ENCODE data around the gene LUZP2.

LUZP2 gene

DNA sequence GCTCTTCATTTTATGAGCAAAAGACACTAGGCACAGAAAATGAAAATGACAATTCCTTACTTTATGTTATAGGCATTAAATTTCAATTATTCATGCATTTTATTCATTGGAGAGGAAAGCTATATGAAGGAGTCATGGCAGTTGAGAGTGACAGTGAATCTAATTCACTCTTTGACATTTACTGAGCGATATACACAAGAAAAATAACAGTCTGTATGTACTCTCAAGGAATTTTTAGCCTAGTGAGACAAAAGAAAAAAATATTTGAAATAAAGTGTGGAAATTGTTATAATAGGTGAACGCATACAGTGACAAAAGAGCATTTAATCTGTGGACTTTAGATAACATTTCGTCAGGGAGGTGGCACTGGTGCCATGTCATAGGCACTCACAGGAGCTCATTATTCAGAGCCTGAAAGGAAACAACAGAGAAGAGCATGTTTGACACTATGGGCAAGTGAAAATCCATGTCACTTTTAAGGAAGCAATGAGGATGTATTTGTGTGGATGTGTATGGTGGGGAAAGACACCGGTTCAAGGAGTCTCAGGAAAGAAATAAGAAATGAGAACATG is 323.1 kb downstream of the LUZP2 start:
- 0 out of 2 replicates have a peak, but pooled peaks cover 4% of the 10 kb centered on the region for H3K4me1 ChIP-seq (ENCODE audit: control insufficient read depth, insufficient read depth, low read length)
- no peaks in the 10 kb centered on the region for H3K27me3 ChIP-seq (ENCODE audit: control insufficient read depth, insufficient read depth, low read length)
- H3K9ac ChIP-seq (ENCODE audit: low read depth, low read length) = no peak overlapping the region
- H3K4me3 ChIP-seq (ENCODE audit: low read depth, low read length) = no peak overlapping the region
- no peaks in the 10 kb centered on the region for H3K36me3 ChIP-seq (ENCODE audit: control insufficient read depth, insufficient read depth, low read length)
- no peak overlapping the region for H3K27ac ChIP-seq (ENCODE audit: low read depth, low read length)
- H3K9me3 ChIP-seq (ENCODE audit: control insufficient read depth, insufficient read depth, low read length) = no peaks in the 10 kb centered on the region

DNA sequence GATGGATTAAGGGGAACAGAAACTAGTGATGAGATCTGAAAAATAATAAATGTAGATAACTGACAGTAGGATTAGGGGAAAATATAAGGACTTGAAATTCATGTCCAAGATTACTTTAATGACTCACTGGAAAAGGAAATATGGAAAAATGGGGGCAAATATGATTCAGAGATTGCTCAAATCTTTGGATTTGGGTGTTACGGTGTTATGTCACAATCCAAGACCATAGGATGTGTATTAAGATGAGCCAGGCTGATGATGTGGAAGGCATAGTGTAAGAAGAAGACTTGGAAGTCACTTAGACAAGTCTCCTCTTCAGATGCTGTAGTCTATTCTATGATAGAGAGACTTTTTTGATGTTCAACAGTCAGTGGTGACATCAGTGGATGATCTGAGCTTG is 323.7 kb downstream of the LUZP2 start:
- H3K4me1 ChIP-seq (ENCODE audit: control insufficient read depth, insufficient read depth, low read length) = 0 out of 2 replicates have a peak, but pooled peaks cover 4% of the 10 kb centered on the region
- no peak overlapping the region for H3K9ac ChIP-seq (ENCODE audit: low read depth, low read length)
- H3K4me3 ChIP-seq (ENCODE audit: low read depth, low read length) = no peak overlapping the region
- H3K36me3 ChIP-seq (ENCODE audit: control insufficient read depth, insufficient read depth, low read length) = no peaks in the 10 kb centered on the region
- H3K27me3 ChIP-seq (ENCODE audit: control insufficient read depth, insufficient read depth, low read length) = no peaks in the 10 kb centered on the region
- no peak overlapping the region for H3K27ac ChIP-seq (ENCODE audit: low read depth, low read length)
- no peaks in the 10 kb centered on the region for H3K9me3 ChIP-seq (ENCODE audit: control insufficient read depth, insufficient read depth, low read length)

DNA sequence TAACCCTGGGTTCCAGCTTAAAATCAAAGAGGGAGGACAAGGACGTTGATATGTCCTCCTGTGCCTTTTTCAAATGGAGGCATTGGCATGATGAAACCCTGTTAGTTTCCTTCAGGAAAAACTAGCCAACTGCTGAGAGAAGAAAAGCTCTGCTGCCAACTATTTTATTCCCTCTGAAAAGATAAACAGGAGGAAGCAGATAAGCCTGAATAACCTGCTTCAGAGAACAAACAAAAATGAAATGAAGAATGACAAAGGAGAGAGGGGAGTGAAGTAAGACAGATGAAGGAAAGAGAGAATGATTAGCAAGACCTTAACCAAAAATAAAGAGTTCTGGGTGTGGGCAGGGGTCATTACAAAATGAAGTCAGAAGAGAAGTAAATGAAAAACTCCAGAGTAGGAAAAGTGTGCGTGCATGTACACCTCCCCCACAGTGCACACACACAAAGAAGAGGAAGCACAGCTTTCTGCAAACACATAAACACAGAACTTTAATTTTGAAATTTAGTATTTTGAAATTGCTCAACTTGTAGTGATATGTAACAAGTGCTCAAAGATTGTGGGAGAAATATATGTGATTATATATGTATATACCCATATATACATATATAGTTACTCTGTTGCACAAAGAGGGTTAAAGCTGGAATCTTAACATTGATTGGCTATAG is 332.2 kb downstream of the LUZP2 start:
- peaks cover 19% of the 10 kb centered on the region for H3K4me1 ChIP-seq (ENCODE audit: control insufficient read depth, insufficient read depth, low read length)
- H3K27ac ChIP-seq (ENCODE audit: low read depth, low read length) = peak overlapping the region; percentile 56
- H3K27me3 ChIP-seq (ENCODE audit: control insufficient read depth, insufficient read depth, low read length) = no peaks in the 10 kb centered on the region
- H3K9ac ChIP-seq (ENCODE audit: low read depth, low read length) = no peak overlapping the region; the same call in 1 of the 2 replicates
- no peaks in the 10 kb centered on the region for H3K36me3 ChIP-seq (ENCODE audit: control insufficient read depth, insufficient read depth, low read length)
- H3K4me3 ChIP-seq (ENCODE audit: low read depth, low read length) = no peak overlapping the region
- no peaks in the 10 kb centered on the region for H3K9me3 ChIP-seq (ENCODE audit: control insufficient read depth, insufficient read depth, low read length)

DNA sequence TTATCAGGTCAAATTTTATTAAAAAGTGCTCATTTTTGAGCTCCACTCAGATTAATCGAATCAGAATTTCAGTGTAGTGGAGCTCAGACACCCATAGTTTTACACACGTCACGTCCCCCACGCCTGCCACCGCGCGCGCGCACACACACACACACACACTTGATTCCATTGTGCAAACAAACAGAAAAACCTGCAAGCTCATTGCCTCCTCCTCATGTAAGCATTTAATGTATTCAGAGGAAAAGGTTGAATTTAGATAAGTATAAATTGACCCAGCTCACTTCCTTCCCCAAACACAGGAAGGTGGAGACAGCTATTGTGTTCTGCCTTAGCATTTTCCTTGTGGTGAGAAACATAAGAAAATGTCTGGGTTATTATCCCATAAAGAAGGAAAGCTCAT is 336.7 kb downstream of the LUZP2 start:
- H3K9ac ChIP-seq (ENCODE audit: low read depth, low read length) = no peak overlapping the region
- no peaks in the 10 kb centered on the region for H3K27me3 ChIP-seq (ENCODE audit: control insufficient read depth, insufficient read depth, low read length)
- H3K9me3 ChIP-seq (ENCODE audit: control insufficient read depth, insufficient read depth, low read length) = no peaks in the 10 kb centered on the region
- no peaks in the 10 kb centered on the region for H3K36me3 ChIP-seq (ENCODE audit: control insufficient read depth, insufficient read depth, low read length)
- no peak overlapping the region for H3K4me3 ChIP-seq (ENCODE audit: low read depth, low read length)
- no peak overlapping the region for H3K27ac ChIP-seq (ENCODE audit: low read depth, low read length)
- H3K4me1 ChIP-seq (ENCODE audit: control insufficient read depth, insufficient read depth, low read length) = peaks cover 11% of the 10 kb centered on the region

DNA sequence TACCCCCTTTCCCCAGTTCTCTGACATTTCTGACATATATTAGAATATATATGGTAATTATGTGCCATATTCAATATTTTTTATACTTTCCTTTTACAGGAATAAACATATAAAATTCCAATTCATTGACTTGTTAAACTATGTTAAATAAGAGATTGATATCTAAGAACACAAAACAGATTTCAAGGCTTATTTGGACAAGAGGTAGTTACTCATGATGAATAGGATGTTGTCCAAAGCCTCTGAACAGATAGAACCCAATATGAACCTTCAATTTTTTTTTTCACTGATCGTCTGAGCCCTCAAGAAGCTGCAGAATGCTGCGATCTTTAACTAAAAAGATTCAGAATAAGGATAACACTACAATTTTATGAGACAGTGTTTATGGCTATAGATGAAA is 340.3 kb downstream of the LUZP2 start:
- H3K4me3 ChIP-seq (ENCODE audit: low read depth, low read length) = no peak overlapping the region
- H3K9me3 ChIP-seq (ENCODE audit: control insufficient read depth, insufficient read depth, low read length) = no peaks in the 10 kb centered on the region
- no peak overlapping the region for H3K9ac ChIP-seq (ENCODE audit: low read depth, low read length)
- no peak overlapping the region for H3K27ac ChIP-seq (ENCODE audit: low read depth, low read length)
- H3K4me1 ChIP-seq (ENCODE audit: control insufficient read depth, insufficient read depth, low read length) = no peaks in the 10 kb centered on the region
- H3K36me3 ChIP-seq (ENCODE audit: control insufficient read depth, insufficient read depth, low read length) = no peaks in the 10 kb centered on the region
- H3K27me3 ChIP-seq (ENCODE audit: control insufficient read depth, insufficient read depth, low read length) = no peaks in the 10 kb centered on the region

DNA sequence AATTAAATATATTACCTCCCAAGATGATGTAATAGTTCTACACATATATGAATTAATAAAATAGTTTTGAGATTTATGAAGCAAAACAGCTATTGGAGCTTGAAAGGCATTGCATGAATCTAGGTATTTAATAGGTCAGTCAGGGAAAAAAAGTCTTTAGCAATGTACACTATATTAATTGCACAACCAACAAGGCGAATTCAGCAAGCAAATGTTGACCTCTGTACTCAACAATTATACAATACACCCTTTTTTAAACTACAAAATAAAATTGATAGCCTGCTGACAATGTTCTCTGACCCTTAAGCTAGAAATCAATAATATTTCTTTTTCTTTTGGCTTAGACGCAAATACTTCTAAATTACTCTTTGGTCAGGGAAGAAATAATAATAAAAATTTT is 345.5 kb downstream of the LUZP2 start:
- Histone ChIP-seq H3K36me3 (ENCODE audit: control insufficient read depth, insufficient read depth, low read length) (no peaks in the 10 kb centered on the region), H3K9me3 (ENCODE audit: control insufficient read depth, insufficient read depth, low read length) (no peaks in the 10 kb centered on the region), H3K9ac (ENCODE audit: low read depth, low read length) (no peak overlapping the region), H3K27ac (ENCODE audit: low read depth, low read length) (no peak overlapping the region), H3K4me1 (ENCODE audit: control insufficient read depth, insufficient read depth, low read length) (no peaks in the 10 kb centered on the region), H3K4me3 (ENCODE audit: low read depth, low read length) (no peak overlapping the region), H3K27me3 (ENCODE audit: control insufficient read depth, insufficient read depth, low read length) (no peaks in the 10 kb centered on the region)

DNA sequence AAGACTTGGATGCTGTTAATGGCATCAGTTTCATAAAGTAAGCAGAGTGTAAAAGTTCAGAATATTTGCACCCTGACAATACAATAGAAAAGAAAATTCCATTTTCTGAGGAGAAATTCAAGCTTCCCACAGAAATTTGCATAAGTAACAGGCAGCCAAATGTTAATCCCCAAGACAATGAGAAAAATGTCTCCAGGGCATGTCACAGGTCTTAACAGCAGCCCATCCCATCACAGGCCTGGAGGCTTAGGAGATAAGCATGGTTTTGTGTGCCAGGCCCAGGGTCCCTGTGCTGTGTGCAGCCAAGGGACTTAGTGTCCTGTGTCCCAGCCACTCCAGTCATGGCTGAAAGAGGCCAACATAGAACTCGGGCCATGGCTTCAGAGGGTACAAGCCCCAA is 347.6 kb downstream of the LUZP2 start:
- Histone ChIP-seq H3K9ac (ENCODE audit: low read depth, low read length) (no peak overlapping the region), H3K27me3 (ENCODE audit: control insufficient read depth, insufficient read depth, low read length) (no peaks in the 10 kb centered on the region), H3K9me3 (ENCODE audit: control insufficient read depth, insufficient read depth, low read length) (no peaks in the 10 kb centered on the region), H3K4me3 (ENCODE audit: low read depth, low read length) (no peak overlapping the region), H3K4me1 (ENCODE audit: control insufficient read depth, insufficient read depth, low read length) (no peaks in the 10 kb centered on the region), H3K36me3 (ENCODE audit: control insufficient read depth, insufficient read depth, low read length) (no peaks in the 10 kb centered on the region), H3K27ac (ENCODE audit: low read depth, low read length) (no peak overlapping the region)

DNA sequence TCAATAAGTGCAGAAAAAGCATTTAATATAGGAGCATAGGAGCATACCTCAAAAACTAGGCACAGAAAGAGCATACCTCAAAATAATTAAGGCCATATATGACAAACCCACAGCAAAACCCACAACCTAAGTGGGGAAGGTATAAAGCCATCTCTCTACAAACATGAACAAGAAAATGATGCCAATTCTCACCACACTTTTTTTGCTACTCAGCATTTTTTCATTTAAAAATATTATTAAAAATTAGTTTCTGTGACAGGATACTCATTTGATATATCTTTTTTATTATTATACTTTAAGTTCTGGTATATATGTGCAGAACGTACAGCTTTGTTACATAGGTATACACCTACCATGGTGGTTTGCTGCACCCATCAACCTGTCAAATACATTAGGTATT is 352.0 kb downstream of the LUZP2 start:
- no peaks in the 10 kb centered on the region for H3K4me1 ChIP-seq (ENCODE audit: control insufficient read depth, insufficient read depth, low read length)
- H3K9me3 ChIP-seq (ENCODE audit: control insufficient read depth, insufficient read depth, low read length) = no peaks in the 10 kb centered on the region
- H3K36me3 ChIP-seq (ENCODE audit: control insufficient read depth, insufficient read depth, low read length) = no peaks in the 10 kb centered on the region
- H3K4me3 ChIP-seq (ENCODE audit: low read depth, low read length) = no peak overlapping the region
- H3K9ac ChIP-seq (ENCODE audit: low read depth, low read length) = no peak overlapping the region
- H3K27me3 ChIP-seq (ENCODE audit: control insufficient read depth, insufficient read depth, low read length) = no peaks in the 10 kb centered on the region
- no peak overlapping the region for H3K27ac ChIP-seq (ENCODE audit: low read depth, low read length)

DNA sequence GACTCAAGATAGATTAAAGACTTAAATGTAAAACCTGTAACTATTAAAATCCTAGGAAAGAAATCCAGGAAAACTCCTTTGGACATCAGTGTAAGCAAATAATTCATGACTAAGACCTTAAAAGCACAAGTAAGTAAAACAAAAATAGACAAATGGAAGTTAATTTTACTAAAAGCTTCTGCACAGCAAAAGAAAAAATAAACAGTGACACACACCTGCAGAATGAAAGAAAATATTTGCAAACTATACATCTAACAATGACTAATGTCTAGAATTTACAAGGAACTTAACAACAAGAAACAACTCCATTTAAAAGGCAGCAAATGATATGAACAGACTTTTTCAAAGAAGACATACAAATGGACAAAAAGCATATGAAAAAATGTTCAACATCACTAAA is 359.1 kb downstream of the LUZP2 start:
- Histone ChIP-seq H3K4me3 (ENCODE audit: low read depth, low read length) (no peak overlapping the region), H3K9ac (ENCODE audit: low read depth, low read length) (no peak overlapping the region), H3K36me3 (ENCODE audit: control insufficient read depth, insufficient read depth, low read length) (no peaks in the 10 kb centered on the region), H3K27ac (ENCODE audit: low read depth, low read length) (no peak overlapping the region), H3K9me3 (ENCODE audit: control insufficient read depth, insufficient read depth, low read length) (peaks cover 1% of the 10 kb centered on the region), H3K27me3 (ENCODE audit: control insufficient read depth, insufficient read depth, low read length) (no peaks in the 10 kb centered on the region), H3K4me1 (ENCODE audit: control insufficient read depth, insufficient read depth, low read length) (no peaks in the 10 kb centered on the region)

DNA sequence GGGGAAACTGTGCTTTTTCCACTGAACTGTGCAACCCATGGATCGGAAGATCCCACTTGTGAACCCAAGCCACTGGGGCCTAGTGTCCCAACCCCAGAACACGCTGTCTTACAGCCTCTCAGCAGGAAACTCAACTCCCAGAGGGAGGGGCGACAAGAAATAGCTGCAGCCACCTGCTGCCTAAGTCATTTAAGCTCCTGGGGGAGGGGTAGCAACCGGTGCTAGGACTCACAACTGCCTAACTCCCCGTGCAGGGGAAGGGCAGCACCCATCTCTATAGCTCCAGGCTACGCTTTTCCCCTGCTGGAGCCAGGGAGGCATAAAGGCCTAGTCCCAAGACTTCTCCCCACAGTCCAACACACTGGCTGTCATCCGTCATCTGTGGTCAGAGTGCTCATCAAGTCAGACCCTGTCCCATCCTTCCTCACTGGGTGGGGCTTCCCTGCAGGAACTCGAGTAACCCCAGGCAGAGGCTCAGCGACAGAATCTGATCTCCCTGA is 363.0 kb downstream of the LUZP2 start:
- Histone ChIP-seq H3K4me3 (ENCODE audit: low read depth, low read length) (no peak overlapping the region), H3K27ac (ENCODE audit: low read depth, low read length) (no peak overlapping the region), H3K4me1 (ENCODE audit: control insufficient read depth, insufficient read depth, low read length) (no peaks in the 10 kb centered on the region), H3K36me3 (ENCODE audit: control insufficient read depth, insufficient read depth, low read length) (no peaks in the 10 kb centered on the region), H3K9ac (ENCODE audit: low read depth, low read length) (no peak overlapping the region), H3K9me3 (ENCODE audit: control insufficient read depth, insufficient read depth, low read length) (peaks cover 18% of the 10 kb centered on the region), H3K27me3 (ENCODE audit: control insufficient read depth, insufficient read depth, low read length) (no peaks in the 10 kb centered on the region)

DNA sequence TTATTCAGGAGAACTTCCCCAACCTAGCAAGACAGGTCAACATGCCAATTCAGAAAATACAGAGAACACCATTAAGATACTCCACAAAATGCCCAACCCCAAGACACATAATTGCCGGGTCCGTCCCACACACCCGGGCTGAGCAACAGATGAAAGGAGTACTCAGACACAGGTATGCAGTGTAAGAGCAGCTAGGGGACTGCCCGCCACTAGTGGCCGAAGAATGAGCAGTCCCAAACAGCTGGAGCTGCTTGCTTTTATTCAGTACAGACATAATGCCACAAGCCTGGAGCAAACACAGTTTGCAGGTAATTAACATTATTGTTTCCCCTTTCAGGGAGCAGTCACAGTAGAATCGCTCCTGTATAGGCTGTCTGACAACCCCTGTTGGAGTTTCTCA is 364.6 kb downstream of the LUZP2 start:
- H3K27ac ChIP-seq (ENCODE audit: low read depth, low read length) = no peak overlapping the region

More for the DNA sequence above, 364.6 kb downstream of the LUZP2 start:
- Histone ChIP-seq H3K36me3 (ENCODE audit: control insufficient read depth, insufficient read depth, low read length) (no peaks in the 10 kb centered on the region), H3K4me3 (ENCODE audit: low read depth, low read length) (no peak overlapping the region), H3K9me3 (ENCODE audit: control insufficient read depth, insufficient read depth, low read length) (peaks cover 18% of the 10 kb centered on the region), H3K9ac (ENCODE audit: low read depth, low read length) (no peak overlapping the region), H3K27me3 (ENCODE audit: control insufficient read depth, insufficient read depth, low read length) (no peaks in the 10 kb centered on the region), H3K4me1 (ENCODE audit: control insufficient read depth, insufficient read depth, low read length) (no peaks in the 10 kb centered on the region)
